SK-N-MC (cell line): ENCODE data around the gene ARMH3.

Experiments
- DNase-seq: peaks from one replicate; pipeline ENCODE4 v3.0.0-alpha.2; 2011; ENCODE audit warnings: low read depth, low spot score
- H3K27ac ChIP-seq: fragments of 200-600 bp; sonication (generic); 2 replicates; pipeline ENCODE4 v1.5.1; 2016; ENCODE audit warnings: mixed run types
- H3K36me3 ChIP-seq: fragments of 200-600 bp; sonication (generic); 2 replicates; pipeline ENCODE4 v1.6.1; 2017; ENCODE audit warnings: antibody characterized with exemption, low read length, mixed read lengths; ENCODE audit not compliant: insufficient read depth
- H3K4me3 ChIP-seq: fragments of 200-600 bp; sonication (generic); 2 replicates; pipeline ENCODE4 v1.5.1; 2016
- H3K9ac ChIP-seq: fragments of 200-600 bp; sonication (generic); 2 replicates; pipeline ENCODE4 v1.8.0; 2017; ENCODE audit warnings: mixed run types, mixed read lengths; ENCODE audit not compliant: insufficient read length
- H3K9me3 ChIP-seq: fragments of 200-600 bp; sonication (generic); 2 replicates; pipeline ENCODE4 v1.6.1; 2017; ENCODE audit warnings: low read depth, mild to moderate bottlenecking, antibody characterized with exemption, low read length, moderate library complexity, mixed read lengths
- EZH2 ChIP-seq: fragments of 200-600 bp; sonication (generic); IDR thresholded peaks from one replicate; pipeline ENCODE4 v1.6.1; 2017; ENCODE audit warnings: antibody characterized with exemption
- FOXP2 ChIP-seq: optimal IDR thresholded peaks from 2 replicates; pipeline ENCODE3; 2011; ENCODE audit warnings: mild to moderate bottlenecking, moderate library complexity; ENCODE audit not compliant: insufficient read depth; ENCODE audit errors: extremely low read length, control extremely low read depth
- POLR2AphosphoS5 ChIP-seq: IDR thresholded peaks from 2 replicates; pipeline ENCODE4 v1.6.1; 2012; ENCODE audit warnings: mild to moderate bottlenecking, low read depth, low read length, borderline replicate concordance

Gene ARMH3

DNA sequence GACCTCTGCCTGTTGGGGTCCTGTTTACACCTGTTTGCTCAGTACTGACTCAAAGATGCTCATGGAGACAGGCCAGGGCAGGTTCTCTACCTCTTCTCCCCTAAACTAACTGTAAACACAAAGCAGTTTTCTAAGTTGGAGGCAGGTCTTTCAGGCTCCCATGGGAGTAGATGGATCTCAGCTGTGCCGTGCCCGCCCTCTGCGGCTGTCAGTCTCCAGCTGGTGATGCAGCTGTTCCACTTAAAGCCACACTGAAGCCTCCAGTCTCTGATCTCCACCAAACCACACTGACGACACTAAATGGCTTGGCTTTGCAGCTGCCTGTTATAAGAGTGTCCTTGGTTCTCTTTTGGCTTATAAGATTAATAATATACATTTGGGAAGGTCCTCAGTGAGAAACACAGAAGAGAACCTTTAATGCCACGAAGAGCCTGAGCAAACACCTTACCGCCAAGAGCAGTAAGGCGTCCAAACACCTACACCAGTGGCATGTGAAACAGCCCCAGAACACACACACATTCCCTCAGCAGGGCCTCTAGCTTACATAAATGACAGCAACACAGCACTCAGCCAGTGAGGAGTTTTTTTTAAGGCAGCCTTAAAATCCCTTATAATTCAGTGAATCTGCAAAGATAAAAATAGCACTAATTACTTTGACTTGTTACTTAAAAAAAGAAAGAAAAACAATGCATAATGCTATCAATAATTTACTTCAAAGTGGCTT, 152.0 kb downstream of the ARMH3 start:
- no peak for DNase-seq
- H3K9me3 ChIP-seq: no peaks in the 10 kb centered on the region
- TF ChIP-seq FOXP2 (no peak), EZH2 (no peak), POLR2AphosphoS5 (no peak)
- H3K27ac ChIP-seq: no peak overlapping the region
- no peak overlapping the region for H3K4me3 ChIP-seq
- no peaks in the 10 kb centered on the region for H3K36me3 ChIP-seq
- no peak overlapping the region for H3K9ac ChIP-seq

DNA sequence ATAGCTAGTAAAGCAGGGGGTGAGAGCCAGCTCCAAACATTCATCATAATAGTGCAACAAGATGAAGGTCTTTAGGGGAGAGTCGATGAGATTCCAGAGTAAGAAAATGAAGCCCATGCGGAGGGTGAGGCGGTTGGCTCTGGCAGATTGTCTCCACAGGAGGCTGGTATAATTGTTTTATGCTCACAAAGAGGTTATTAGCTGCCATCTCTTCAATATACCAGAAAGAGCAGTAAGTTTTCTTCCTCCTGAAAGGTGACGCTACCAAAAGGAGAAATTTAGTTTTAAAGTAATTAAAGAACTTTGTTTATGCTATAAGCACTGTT, 153.2 kb downstream of the ARMH3 start:
- no peak for DNase-seq
- Histone ChIP-seq H3K27ac (no peak overlapping the region), H3K4me3 (no peak overlapping the region), H3K36me3 (no peaks in the 10 kb centered on the region), H3K9me3 (no peaks in the 10 kb centered on the region), H3K9ac (no peak overlapping the region)
- no peak for TF ChIP-seq EZH2
- TF ChIP-seq POLR2AphosphoS5: no peak
- TF ChIP-seq FOXP2: no peak

DNA sequence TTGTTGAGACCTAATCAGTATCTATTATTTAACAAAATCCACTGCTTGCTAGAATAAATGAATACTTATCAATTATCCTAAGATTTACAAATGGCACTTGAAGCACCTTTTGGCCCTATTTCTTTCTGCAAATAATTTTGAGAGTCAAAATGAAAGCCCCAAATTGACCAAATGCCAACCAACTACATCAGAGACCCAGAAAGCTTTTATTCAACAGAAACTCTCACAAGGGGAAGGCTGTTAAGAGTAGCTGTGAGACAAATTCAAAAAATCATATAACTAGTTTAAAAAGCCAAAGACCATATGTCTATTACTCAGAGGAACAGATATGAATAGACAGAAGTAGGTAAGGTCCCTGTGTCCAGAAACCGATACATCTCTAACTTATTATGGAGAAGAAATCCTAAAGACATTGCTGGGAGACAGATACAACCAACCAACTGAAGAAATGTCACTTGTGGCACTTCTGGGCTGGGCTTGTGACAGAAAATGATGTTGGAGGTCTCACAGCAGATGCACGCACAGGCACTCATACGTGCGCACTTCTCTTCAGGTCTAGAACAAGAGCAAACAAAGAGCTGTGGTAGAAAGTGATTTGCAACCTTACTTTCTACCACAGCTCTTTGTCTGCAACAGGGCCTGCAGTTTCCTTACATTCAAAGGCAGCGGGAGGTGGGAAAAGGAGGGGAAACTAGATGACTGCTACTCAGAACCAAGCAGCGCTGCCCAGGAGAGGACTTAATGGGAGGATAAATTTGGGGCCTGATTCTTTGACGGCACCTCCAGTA, 153.7 kb downstream of the ARMH3 start:
- TF ChIP-seq POLR2AphosphoS5: no peak
- no peak for TF ChIP-seq FOXP2
- no peak for TF ChIP-seq EZH2
- Histone ChIP-seq H3K9me3 (no peaks in the 10 kb centered on the region), H3K36me3 (no peaks in the 10 kb centered on the region), H3K27ac (no peak overlapping the region), H3K9ac (no peak overlapping the region), H3K4me3 (no peak overlapping the region)
- no peak for DNase-seq

DNA sequence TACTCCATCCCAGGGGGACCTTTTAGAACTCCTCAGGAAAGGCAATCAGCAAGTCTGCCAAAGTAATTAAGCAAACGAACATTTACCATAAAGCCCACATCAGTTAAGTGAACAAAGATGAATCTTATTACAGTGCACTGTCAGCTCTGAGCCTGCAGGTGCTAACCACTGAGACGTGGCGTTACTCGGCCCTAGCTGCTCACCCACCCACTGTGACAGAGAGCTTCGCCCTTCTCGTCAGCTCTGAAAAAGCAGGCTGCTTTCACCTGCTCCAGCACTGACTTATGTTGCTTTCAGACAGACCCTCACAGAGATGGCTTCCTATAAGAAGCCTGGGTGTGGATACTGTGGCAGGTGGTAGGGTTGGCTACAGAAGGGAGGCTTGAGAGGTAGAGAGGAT, 154.6 kb downstream of the ARMH3 start:
- no peaks in the 10 kb centered on the region for H3K36me3 ChIP-seq
- no peaks in the 10 kb centered on the region for H3K9me3 ChIP-seq
- H3K4me3 ChIP-seq: no peak overlapping the region
- DNase-seq: no peak
- no peak overlapping the region for H3K27ac ChIP-seq
- TF ChIP-seq POLR2AphosphoS5: no peak
- TF ChIP-seq FOXP2: no peak
- no peak for TF ChIP-seq EZH2
- no peak overlapping the region for H3K9ac ChIP-seq

DNA sequence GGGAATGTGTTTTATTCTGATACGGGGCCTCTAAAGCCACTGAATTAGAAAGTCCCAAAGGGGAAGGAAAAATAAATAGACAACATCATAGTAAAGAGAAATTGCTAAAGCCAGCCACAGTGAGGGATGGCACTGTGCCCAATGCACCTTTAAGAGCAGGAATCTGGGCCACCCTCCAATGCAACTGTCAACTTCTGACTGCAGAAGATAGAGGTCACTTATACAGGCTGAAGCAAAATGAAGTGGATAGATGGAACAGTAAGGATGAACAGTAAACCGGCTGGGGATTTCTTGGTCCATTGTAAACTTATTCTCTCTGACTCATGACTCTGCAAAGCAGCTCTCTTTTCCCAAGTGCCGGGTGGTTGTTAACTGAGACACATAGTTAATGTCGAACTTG, 158.3 kb downstream of the ARMH3 start:
- no peak for DNase-seq
- H3K9me3 ChIP-seq: no peaks in the 10 kb centered on the region
- TF ChIP-seq EZH2 (no peak), FOXP2 (no peak), POLR2AphosphoS5 (no peak)
- H3K4me3 ChIP-seq: no peak overlapping the region
- no peak overlapping the region for H3K27ac ChIP-seq
- H3K36me3 ChIP-seq: no peaks in the 10 kb centered on the region
- H3K9ac ChIP-seq: no peak overlapping the region

DNA sequence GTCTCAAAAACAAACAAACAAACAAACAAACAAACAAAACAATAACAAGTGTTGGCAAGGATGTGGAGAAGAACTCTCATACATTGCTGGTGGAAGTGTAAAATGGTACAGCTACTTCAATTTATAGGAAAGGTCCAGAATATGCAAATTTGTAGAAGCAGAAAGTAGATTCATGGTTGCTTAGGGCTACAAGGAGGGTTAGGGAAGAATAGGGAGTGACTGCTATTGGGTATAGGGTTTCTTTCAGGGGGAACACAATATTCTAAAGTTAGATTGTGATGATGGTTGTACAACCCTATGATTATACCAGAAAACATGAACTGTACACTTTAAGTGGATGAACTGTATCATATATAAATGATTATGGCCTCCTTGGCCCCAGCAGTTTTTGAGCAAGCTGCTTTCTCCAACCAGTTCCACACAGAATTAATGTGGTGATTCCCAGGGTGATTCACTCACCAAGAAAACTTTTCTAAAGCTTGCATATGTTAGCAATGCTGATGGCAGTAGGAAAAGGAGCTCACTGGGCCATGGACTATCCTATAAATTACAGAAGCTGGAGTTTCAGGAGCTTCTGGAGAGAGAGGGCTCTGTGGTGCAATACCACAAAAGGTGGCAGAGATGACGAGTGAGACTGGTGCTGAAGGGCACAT, 159.6 kb downstream of the ARMH3 start:
- Histone ChIP-seq H3K4me3 (no peak overlapping the region), H3K36me3 (no peaks in the 10 kb centered on the region), H3K9me3 (no peaks in the 10 kb centered on the region), H3K9ac (no peak overlapping the region), H3K27ac (no peak overlapping the region)
- DNase-seq: no peak
- TF ChIP-seq POLR2AphosphoS5 (no peak), FOXP2 (no peak), EZH2 (no peak)

DNA sequence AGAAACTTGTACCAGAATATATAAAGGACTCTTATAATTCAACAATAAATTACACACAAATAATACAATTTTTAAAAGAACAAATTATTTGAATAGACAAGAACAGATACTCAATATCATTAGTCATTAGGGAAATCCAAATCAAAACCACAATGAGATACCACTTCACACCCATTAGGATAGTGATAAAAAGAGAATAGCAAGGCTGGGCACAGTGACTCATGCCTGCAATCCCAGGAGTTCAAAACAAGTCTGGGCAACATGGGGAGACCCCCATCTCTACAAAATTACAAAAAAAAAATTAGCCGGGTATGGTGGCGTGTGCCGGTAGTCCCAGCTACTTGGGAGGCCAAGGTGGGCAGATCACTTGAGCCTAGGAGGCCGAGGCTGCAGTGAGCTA, 160.2 kb downstream of the ARMH3 start:
- Histone ChIP-seq H3K27ac (no peak overlapping the region), H3K36me3 (no peaks in the 10 kb centered on the region), H3K4me3 (no peak overlapping the region), H3K9me3 (no peaks in the 10 kb centered on the region), H3K9ac (no peak overlapping the region)
- DNase-seq: no peak
- no peak for TF ChIP-seq POLR2AphosphoS5
- no peak for TF ChIP-seq EZH2
- TF ChIP-seq FOXP2: no peak

DNA sequence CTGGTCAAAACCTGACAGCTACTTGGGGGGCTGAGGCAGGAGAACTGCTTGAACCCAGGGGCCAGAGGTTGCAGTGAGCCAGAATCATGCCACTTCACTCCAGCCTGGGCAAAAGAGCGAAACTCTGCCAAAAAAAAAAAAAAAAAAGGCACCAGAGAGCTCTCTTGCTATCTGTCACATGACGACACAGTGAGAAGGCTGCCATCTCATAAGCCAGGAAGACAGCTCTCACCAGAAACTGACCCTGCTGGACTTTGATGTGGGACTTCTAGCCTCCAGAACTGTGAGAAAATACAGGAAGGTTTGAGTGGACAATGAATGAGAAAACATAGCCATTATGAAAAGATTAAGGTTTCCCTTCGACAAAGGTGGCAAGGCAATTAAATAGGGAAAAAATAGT, 161.2 kb downstream of the ARMH3 start:
- H3K4me3 ChIP-seq: no peak overlapping the region
- DNase-seq: no peak
- no peaks in the 10 kb centered on the region for H3K36me3 ChIP-seq
- TF ChIP-seq POLR2AphosphoS5 (no peak), FOXP2 (no peak), EZH2 (no peak)
- H3K27ac ChIP-seq: no peak overlapping the region
- no peak overlapping the region for H3K9ac ChIP-seq
- no peaks in the 10 kb centered on the region for H3K9me3 ChIP-seq
